Effector memory CD8-positive, alpha-beta T cell (primary cell): ENCODE measurements around the gene PBX1.

Experiments
- ATAC-seq: fragments of 150-1000 bp; cut with Tn5 transposase; replicated peaks from 2 replicates; pipeline ENCODE4 v1.10.0; 2021; ENCODE audit warnings: mild to moderate bottlenecking, moderate library complexity
- DNase-seq, 3 experiments: peaks; one replicate each; pipeline ENCODE4 v3.0.0; 2021
- H3K27ac Mint-ChIP-seq, 2 donors: one replicate each; pipeline ENCODE4 v1.8.0; 2022; ENCODE audit warnings: mild to moderate bottlenecking in 2 of 2, mixed read lengths in 2 of 2, moderate library complexity in 2 of 2
- H3K27me3 Mint-ChIP-seq, 2 donors: one replicate each; pipeline ENCODE4 v1.8.0; 2022; ENCODE audit warnings: mixed read lengths in 2 of 2
- H3K36me3 Mint-ChIP-seq: one replicate; pipeline ENCODE4 v1.8.0; 2022; ENCODE audit warnings: mild to moderate bottlenecking, moderate library complexity, mixed read lengths; ENCODE audit not compliant: insufficient read depth
- H3K4me1 Mint-ChIP-seq, 2 donors: one replicate each; pipeline ENCODE4 v1.8.0; 2022; ENCODE audit warnings: low read depth in 2 of 2, mixed read lengths in 2 of 2
- H3K4me3 Mint-ChIP-seq, 2 donors: one replicate each; pipeline ENCODE4 v1.8.0; 2022; ENCODE audit warnings: mild to moderate bottlenecking in 2 of 2, mixed read lengths in 2 of 2, moderate library complexity in 2 of 2
- H3K9me3 Mint-ChIP-seq, 2 donors: one replicate each; pipeline ENCODE4 v1.8.0; 2022; ENCODE audit warnings: mixed read lengths in 2 of 2

PBX1 gene

GRCh38 chr1:164801246-164801731, 242.3 kb downstream of the PBX1 start:
- no peak overlapping the region for H3K4me3 Mint-ChIP-seq
- no peaks in the 10 kb centered on the region for H3K27me3 Mint-ChIP-seq
- DNase-seq (no peak), ATAC-seq (no peak)
- H3K4me1 Mint-ChIP-seq: no peaks in the 10 kb centered on the region
- peaks cover 2% of the 10 kb centered on the region for H3K36me3 Mint-ChIP-seq
- H3K9me3 Mint-ChIP-seq: peaks cover 0 to 2% of the 10 kb centered on the region in 2 donors
- H3K27ac Mint-ChIP-seq: no peak overlapping the region

DNA sequence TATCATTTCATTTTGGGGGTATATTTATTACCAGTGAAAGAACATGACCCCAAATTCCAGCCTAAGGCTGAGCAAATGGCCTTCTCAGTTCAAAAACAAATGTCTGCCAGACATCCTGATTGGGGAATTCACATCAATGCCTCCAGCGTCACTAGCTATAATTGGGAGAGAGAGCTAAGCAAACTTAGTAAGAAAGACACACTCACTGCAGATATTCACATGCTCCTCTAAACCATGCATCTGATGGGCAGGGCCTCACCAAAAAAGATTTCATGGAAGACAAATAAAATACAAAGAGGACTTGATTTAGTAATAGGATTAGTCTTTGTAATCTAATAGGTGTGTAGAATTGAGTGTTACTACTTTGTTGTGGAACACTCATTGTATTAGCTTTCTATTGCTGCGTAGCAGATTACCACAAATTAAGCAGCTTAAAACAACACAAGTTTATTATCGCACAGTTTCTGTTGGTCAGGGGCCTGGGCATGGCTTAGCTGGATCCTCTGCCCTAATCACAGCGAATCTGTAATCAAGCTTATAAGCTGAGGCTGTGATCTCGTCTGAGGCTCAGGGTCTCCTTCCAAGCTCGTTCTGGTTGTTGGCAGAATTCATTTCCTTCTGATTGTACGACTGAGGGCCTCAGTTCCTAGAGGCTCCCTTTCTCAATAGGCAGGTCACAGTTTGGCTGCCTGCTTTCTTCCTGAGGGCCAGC, 243.0 kb downstream of the PBX1 start:
- Mint-ChIP-seq H3K4me3 (no peak overlapping the region), H3K27ac (no peak overlapping the region), H3K9me3 (peaks cover 0 to 2% of the 10 kb centered on the region in 2 donors), H3K36me3 (peaks cover 2% of the 10 kb centered on the region), H3K27me3 (no peaks in the 10 kb centered on the region), H3K4me1 (no peaks in the 10 kb centered on the region)
- ATAC-seq (no peak), DNase-seq (no peak)

DNA sequence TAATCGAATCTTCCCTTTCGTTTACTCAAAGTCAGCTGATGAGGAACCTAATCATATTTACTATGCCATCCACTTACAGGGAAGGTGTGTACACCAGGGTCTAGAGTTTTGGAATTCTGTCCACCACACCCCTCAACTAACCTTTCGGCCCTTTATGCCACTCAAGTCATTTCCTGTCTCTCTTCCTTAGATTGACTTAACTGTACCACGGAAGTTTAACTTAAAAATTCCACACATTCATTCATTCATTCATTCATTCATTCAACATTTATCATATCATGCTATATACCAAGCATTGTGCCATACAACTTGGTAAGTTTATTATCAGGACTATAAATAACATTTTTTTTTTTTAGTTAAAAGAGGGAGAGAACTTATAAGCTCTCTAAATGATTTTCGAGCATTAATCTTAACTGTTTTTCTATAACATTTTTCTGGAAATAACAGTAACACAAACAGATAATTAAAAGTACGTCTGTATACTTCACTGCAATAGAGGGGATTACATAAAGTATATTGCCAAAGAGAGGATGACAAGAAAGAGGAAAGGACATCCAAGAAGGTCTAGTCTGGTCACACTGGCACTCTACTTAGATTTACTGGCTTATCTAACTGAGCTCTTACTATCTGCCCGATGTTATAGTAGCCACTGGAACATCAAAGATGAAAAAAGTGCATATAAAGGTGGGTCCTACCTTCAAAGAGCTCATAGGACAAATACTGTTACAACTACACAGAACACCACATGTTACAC, 243.7 kb downstream of the PBX1 start:
- DNase-seq (no peak), ATAC-seq (no peak)
- H3K9me3 Mint-ChIP-seq: peaks cover 0 to 2% of the 10 kb centered on the region in 2 donors
- H3K4me1 Mint-ChIP-seq: no peaks in the 10 kb centered on the region
- H3K36me3 Mint-ChIP-seq: peaks cover 2% of the 10 kb centered on the region
- no peaks in the 10 kb centered on the region for H3K27me3 Mint-ChIP-seq
- no peak overlapping the region for H3K4me3 Mint-ChIP-seq
- no peak overlapping the region for H3K27ac Mint-ChIP-seq

DNA sequence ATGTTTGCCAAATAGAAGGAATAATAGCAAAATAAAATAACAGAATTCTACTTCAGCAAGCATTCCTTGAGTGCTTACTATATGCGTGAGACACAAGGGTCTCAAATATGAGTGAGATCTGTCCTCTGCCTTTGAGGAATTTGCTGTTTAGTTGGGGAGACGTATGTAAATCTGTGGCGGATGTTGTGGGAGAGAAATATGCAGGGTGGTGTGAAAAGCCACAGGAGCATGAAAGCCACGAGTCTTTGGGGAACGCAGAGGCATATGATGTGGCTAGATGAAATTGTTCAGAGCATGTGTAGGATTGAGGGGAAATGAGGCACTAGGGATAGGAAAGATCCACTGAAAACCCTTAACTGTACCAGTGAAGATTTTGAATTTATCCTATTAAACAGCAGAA, 244.4 kb downstream of the PBX1 start:
- Mint-ChIP-seq H3K27ac (no peak overlapping the region), H3K27me3 (no peaks in the 10 kb centered on the region), H3K4me1 (no peaks in the 10 kb centered on the region), H3K36me3 (peaks cover 2% of the 10 kb centered on the region), H3K4me3 (no peak overlapping the region), H3K9me3 (peaks cover 0 to 2% of the 10 kb centered on the region in 2 donors)
- ATAC-seq (no peak), DNase-seq (no peak)

GRCh38 chr1:164804366-164804765, 245.4 kb downstream of the PBX1 start:
- H3K27ac Mint-ChIP-seq: no peak overlapping the region
- no peak overlapping the region for H3K4me3 Mint-ChIP-seq
- no peak for ATAC-seq
- H3K36me3 Mint-ChIP-seq: peaks cover 2% of the 10 kb centered on the region
- H3K4me1 Mint-ChIP-seq: no peaks in the 10 kb centered on the region
- no peaks in the 10 kb centered on the region for H3K27me3 Mint-ChIP-seq
- no peak for DNase-seq
- peaks cover 0 to 2% of the 10 kb centered on the region in 2 donors for H3K9me3 Mint-ChIP-seq

DNA sequence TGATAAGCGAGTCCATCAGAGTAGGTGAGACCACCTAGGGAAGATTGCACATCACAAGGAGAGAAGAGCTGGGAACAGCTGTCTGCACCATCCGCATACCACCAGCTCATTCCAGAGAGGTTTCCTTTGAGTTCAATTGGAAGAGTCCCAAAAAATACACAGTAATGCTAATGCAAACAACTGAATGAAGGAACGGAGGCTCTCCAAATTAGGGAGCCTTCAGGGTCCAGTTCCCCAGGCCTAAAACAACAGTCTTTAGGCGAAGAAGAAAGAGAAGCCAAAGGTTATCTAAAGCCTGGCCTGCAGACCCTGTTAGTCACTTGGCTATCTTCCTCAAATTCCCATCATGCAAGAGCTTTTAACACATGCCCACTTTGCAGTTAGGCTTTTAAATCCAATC, 246.4 kb downstream of the PBX1 start:
- H3K27me3 Mint-ChIP-seq: no peaks in the 10 kb centered on the region
- ATAC-seq (no peak), DNase-seq (no peak)
- H3K4me3 Mint-ChIP-seq: no peak overlapping the region
- H3K36me3 Mint-ChIP-seq: peaks cover 2% of the 10 kb centered on the region
- no peak overlapping the region for H3K27ac Mint-ChIP-seq
- H3K9me3 Mint-ChIP-seq: peaks cover 0 to 2% of the 10 kb centered on the region in 2 donors
- no peaks in the 10 kb centered on the region for H3K4me1 Mint-ChIP-seq

DNA sequence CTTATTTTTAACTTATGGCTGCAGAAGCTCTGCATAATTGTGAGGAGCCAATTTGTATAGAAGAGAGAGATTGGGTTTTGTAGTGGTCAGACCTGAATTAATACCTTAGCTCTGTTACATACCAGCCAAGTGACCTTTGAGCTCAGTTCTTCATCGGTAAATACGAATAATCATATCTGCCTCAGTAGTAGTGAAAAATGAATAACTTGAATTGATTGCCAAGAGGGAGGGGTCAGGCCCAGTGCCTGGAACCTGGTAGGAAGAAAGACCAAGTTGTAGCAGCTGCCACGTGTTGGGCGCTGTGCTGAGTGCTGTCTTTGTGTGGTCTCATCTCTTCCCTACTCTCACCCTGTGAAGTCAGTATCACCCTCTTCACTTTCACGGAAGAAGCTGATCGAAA, 247.5 kb downstream of the PBX1 start:
- H3K36me3 Mint-ChIP-seq: peaks cover 2% of the 10 kb centered on the region
- DNase-seq: no peak
- H3K4me3 Mint-ChIP-seq: no peak overlapping the region
- no peaks in the 10 kb centered on the region for H3K27me3 Mint-ChIP-seq
- no peak overlapping the region for H3K27ac Mint-ChIP-seq
- H3K9me3 Mint-ChIP-seq: no peaks in the 10 kb centered on the region
- ATAC-seq: no peak
- H3K4me1 Mint-ChIP-seq: no peaks in the 10 kb centered on the region

DNA sequence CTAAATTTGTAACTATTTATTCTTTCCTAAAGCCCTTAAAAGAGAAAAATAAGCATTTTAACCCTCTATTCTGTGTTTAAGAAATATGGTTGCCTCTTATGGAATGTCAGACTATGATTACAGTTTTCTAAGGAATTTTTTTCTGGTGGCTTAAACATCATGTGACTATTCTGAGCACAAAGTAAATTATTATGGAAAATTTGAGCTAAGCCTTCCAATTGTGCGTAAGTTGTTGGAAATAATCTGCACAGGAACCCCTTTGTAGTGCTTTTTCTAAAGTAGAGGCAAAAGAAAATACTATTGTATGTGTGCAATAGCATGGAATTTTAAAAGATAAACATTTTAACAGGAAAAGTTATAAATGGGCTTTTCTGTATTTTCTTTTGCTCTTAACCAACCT, 254.8 kb downstream of the PBX1 start:
- no peaks in the 10 kb centered on the region for H3K4me1 Mint-ChIP-seq
- H3K9me3 Mint-ChIP-seq: no peaks in the 10 kb centered on the region
- H3K27ac Mint-ChIP-seq: no peak overlapping the region
- no peak overlapping the region for H3K4me3 Mint-ChIP-seq
- H3K27me3 Mint-ChIP-seq: no peaks in the 10 kb centered on the region
- ATAC-seq (no peak), DNase-seq (no peak)
- H3K36me3 Mint-ChIP-seq: no peaks in the 10 kb centered on the region

GRCh38 chr1:164821648-164822047, 262.7 kb downstream of the PBX1 start:
- no peak for ATAC-seq
- Mint-ChIP-seq H3K36me3 (no peaks in the 10 kb centered on the region), H3K9me3 (peaks cover 0 to 1% of the 10 kb centered on the region in 2 donors)

DNA sequence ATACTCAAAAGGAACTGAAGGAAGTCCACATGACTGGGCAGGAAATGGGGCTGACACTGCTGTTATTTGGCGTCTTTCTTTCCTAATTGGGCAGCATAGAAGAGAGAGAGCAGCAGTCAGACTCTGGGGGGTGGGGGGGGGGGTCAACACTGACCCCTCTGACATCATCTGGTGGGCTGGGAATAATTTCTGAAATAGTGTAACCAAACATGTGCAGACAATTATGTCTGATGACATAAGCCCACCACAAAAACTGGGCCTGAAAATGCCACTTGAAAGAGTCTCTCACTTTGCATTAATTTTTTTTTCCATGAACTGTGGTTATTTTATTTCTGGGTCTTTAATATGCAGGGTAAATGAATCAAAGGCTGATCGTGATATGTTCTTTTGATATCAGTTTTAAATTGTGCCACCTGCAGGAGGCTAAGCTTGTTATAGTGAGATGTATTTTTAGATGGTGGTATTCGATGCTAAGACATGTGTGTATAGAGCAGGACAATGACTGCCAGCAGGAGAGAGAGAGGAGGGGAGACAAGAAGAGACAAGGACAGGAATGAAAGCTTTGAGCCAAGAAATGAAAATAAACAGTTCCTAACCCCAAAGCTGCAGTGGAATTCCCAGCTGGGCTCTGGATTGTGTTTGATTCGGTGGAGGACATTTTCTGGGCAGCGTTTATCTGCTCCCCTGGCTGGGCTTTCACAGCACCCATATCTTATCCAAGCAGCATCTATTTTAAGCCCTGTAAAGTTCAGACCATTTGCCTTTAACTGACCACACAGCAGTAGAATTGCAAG, 264.7 kb downstream of the PBX1 start:
- DNase-seq (no peak), ATAC-seq (no peak)
- Mint-ChIP-seq H3K36me3 (no peaks in the 10 kb centered on the region), H3K4me3 (no peak overlapping the region), H3K27ac (no peak overlapping the region), H3K27me3 (no peaks in the 10 kb centered on the region), H3K9me3 (peaks cover 0 to 1% of the 10 kb centered on the region in 2 donors), H3K4me1 (no peaks in the 10 kb centered on the region)

More at GRCh38 chr1:164821648-164822047, 262.7 kb downstream of the PBX1 start:
- H3K4me1 Mint-ChIP-seq: no peaks in the 10 kb centered on the region
- no peak overlapping the region for H3K27ac Mint-ChIP-seq
- H3K4me3 Mint-ChIP-seq: no peak overlapping the region
- H3K27me3 Mint-ChIP-seq: no peaks in the 10 kb centered on the region
- no peak for DNase-seq

DNA sequence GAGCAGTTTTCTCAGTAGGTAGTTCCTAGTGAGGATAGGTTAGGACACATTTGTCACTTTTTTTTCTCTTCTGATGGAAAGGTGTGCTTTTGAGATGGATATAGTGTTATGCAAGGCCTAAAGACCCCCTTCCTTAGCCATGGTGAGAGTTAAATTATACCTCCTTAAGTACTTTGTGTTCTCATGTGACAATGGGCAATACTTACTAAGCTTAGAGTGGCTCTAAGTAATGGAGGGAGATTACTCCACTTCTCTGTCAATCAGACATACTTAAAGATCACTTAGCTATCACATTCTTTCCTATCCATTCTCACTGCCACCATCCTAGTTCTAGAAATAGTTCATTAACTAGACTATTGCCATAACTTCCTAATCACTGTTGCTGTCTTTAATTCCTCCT, 265.6 kb downstream of the PBX1 start:
- H3K4me1 Mint-ChIP-seq: no peaks in the 10 kb centered on the region
- ATAC-seq (no peak), DNase-seq (no peak)
- no peak overlapping the region for H3K27ac Mint-ChIP-seq
- H3K9me3 Mint-ChIP-seq: peaks cover 0 to under 1% of the 10 kb centered on the region in 2 donors
- H3K4me3 Mint-ChIP-seq: no peak overlapping the region
- H3K27me3 Mint-ChIP-seq: no peaks in the 10 kb centered on the region
- no peaks in the 10 kb centered on the region for H3K36me3 Mint-ChIP-seq

GRCh38 chr1:164830628-164831027, 271.6 kb downstream of the PBX1 start:
- no peaks in the 10 kb centered on the region for H3K36me3 Mint-ChIP-seq
- no peaks in the 10 kb centered on the region for H3K4me1 Mint-ChIP-seq
- no peak for DNase-seq
- no peak overlapping the region for H3K27ac Mint-ChIP-seq
- no peak for ATAC-seq
- no peak overlapping the region for H3K4me3 Mint-ChIP-seq
- H3K27me3 Mint-ChIP-seq: no peaks in the 10 kb centered on the region
- H3K9me3 Mint-ChIP-seq: no peaks in the 10 kb centered on the region

GRCh38 chr1:164834641-164835040, 275.7 kb downstream of the PBX1 start:
- H3K27ac Mint-ChIP-seq: no peak overlapping the region

More at GRCh38 chr1:164834641-164835040, 275.7 kb downstream of the PBX1 start:
- H3K9me3 Mint-ChIP-seq: no peaks in the 10 kb centered on the region
- DNase-seq (no peak), ATAC-seq (no peak)
- no peaks in the 10 kb centered on the region for H3K36me3 Mint-ChIP-seq
- H3K27me3 Mint-ChIP-seq: no peaks in the 10 kb centered on the region
- no peak overlapping the region for H3K4me3 Mint-ChIP-seq
- no peaks in the 10 kb centered on the region for H3K4me1 Mint-ChIP-seq
